GM23338 (cell line): ENCODE data around the gene GPR63. TPM values are rescaled to one million over a fixed set of nuclear protein-coding genes. Genes with fewer than 3 reads are reported as not detected.

Source experiments
- ATAC-seq: fragments of 200-7000 bp; cut with Tn5 transposase; 3 replicates; pipeline ENCODE4 v1.9.1; 2020
- DNase-seq: peaks from one replicate; pipeline ENCODE4 v3.0.0-alpha.2; 2015; ENCODE audit warnings: low spot score
- H2AFZ ChIP-seq: fragments of 200-600 bp; sonication (generic); 2 replicates; pipeline ENCODE4 v1.8.0; 2016; ENCODE audit warnings: antibody characterized with exemption, mild to moderate bottlenecking, moderate library complexity
- H3F3A ChIP-seq: fragments of 200-600 bp; sonication (generic); replicated peaks from 2 replicates; pipeline ENCODE4 v1.8.0; 2017; ENCODE audit warnings: antibody characterized with exemption, mixed run types, low read depth
- H3K27ac ChIP-seq: fragments of 200-600 bp; sonication (generic); 2 replicates; pipeline ENCODE4 v1.6.1; 2016; ENCODE audit warnings: low read depth
- H3K27me3 ChIP-seq: fragments of 200-600 bp; sonication (generic); 2 replicates; pipeline ENCODE4 v1.8.0; 2016; ENCODE audit warnings: mild to moderate bottlenecking, mixed run types, moderate library complexity; ENCODE audit not compliant: insufficient read depth
- H3K36me3 ChIP-seq: fragments of 200-600 bp; sonication (generic); 2 replicates; pipeline ENCODE4 v1.8.0; 2016; ENCODE audit warnings: mild to moderate bottlenecking; ENCODE audit not compliant: insufficient read depth
- H3K4me1 ChIP-seq: fragments of 200-600 bp; sonication (generic); 2 replicates; pipeline ENCODE4 v1.8.0; 2016; ENCODE audit warnings: mild to moderate bottlenecking, moderate library complexity; ENCODE audit not compliant: insufficient read depth
- H3K4me2 ChIP-seq: fragments of 200-600 bp; sonication (generic); 2 replicates; pipeline ENCODE4 v1.7.1; 2017; ENCODE audit warnings: mixed run types
- H3K4me3 ChIP-seq: fragments of 200-600 bp; sonication (generic); 2 replicates; pipeline ENCODE4 v1.6.1; 2016; ENCODE audit warnings: mixed run types
- H3K79me2 ChIP-seq: fragments of 200-600 bp; sonication (generic); replicated peaks from 2 replicates; pipeline ENCODE4 v1.8.0; 2017; ENCODE audit warnings: mild to moderate bottlenecking; ENCODE audit not compliant: insufficient read depth
- H3K9me2 ChIP-seq: fragments of 200-600 bp; sonication (generic); 2 replicates; pipeline ENCODE4 v1.8.0; 2017; ENCODE audit not compliant: insufficient read depth
- H4K20me1 ChIP-seq: fragments of 200-600 bp; sonication (generic); replicated peaks from 2 replicates; pipeline ENCODE4 v1.8.0; 2017; ENCODE audit warnings: mild to moderate bottlenecking; ENCODE audit not compliant: insufficient read depth
- H3K27ac Mint-ChIP-seq: 2 replicates; pipeline ENCODE4 v1.8.0; 2020; ENCODE audit warnings: inconsistent platforms, mild to moderate bottlenecking, moderate library complexity, mixed read lengths
- H3K27me3 Mint-ChIP-seq: 3 replicates; pipeline ENCODE4 v1.8.0; 2022; ENCODE audit warnings: low read depth, mild to moderate bottlenecking, moderate library complexity, mixed read lengths, inconsistent platforms; ENCODE audit not compliant: insufficient read depth, poor library complexity
- H3K36me3 Mint-ChIP-seq: 3 replicates; pipeline ENCODE4 v1.8.0; 2021; ENCODE audit warnings: low read depth, mild to moderate bottlenecking, inconsistent platforms, moderate library complexity, mixed read lengths
- H3K4me1 Mint-ChIP-seq: 3 replicates; pipeline ENCODE4 v1.8.0; 2020; ENCODE audit warnings: mild to moderate bottlenecking, inconsistent platforms, mixed read lengths
- H3K4me3 Mint-ChIP-seq: 3 replicates; pipeline ENCODE4 v1.8.0; 2021; ENCODE audit warnings: moderate library complexity, mild to moderate bottlenecking, inconsistent platforms, mixed read lengths
- H3K9me3 Mint-ChIP-seq: 3 replicates; pipeline ENCODE4 v1.8.0; 2020; ENCODE audit warnings: moderate library complexity, mild to moderate bottlenecking, inconsistent platforms, mixed read lengths
- CREB1 ChIP-seq: fragments of 250-450 bp; sonication (Bioruptor Pico); IDR thresholded peaks from 2 replicates; pipeline ENCODE4 v1.5.0; 2020; ENCODE audit warnings: low read depth, mild to moderate bottlenecking, moderate library complexity
- EZH2 ChIP-seq: fragments of 200-600 bp; sonication (generic); IDR thresholded peaks from one replicate; pipeline ENCODE4 v1.8.0; 2017; ENCODE audit warnings: antibody characterized with exemption, mild to moderate bottlenecking, low read depth; ENCODE audit not compliant: unreplicated experiment
- EZH2phosphoT487 ChIP-seq: fragments of 200-600 bp; sonication (generic); IDR thresholded peaks from one replicate; pipeline ENCODE4 v1.8.1; 2018; ENCODE audit warnings: antibody characterized with exemption; ENCODE audit not compliant: unreplicated experiment
- JUNB ChIP-seq: IDR thresholded peaks from one replicate; pipeline ENCODE4 v1.6.1; 2016; ENCODE audit warnings: antibody characterized with exemption; ENCODE audit not compliant: unreplicated experiment
- POLR2AphosphoS5 ChIP-seq: IDR thresholded peaks from 2 replicates; pipeline ENCODE4 v1.6.1; 2016; ENCODE audit warnings: antibody characterized with exemption, low read depth
- STAT1 ChIP-seq: IDR thresholded peaks from one replicate; pipeline ENCODE4 v1.6.1; 2016; ENCODE audit warnings: antibody characterized with exemption; ENCODE audit not compliant: unreplicated experiment
- ZNF114 ChIP-seq: fragments of 250-450 bp; sonication (Bioruptor Pico); IDR thresholded peaks from 2 replicates; pipeline ENCODE4 v1.5.0; 2020; ENCODE audit warnings: mild to moderate bottlenecking, moderate library complexity
- ZNF331 ChIP-seq: fragments of 250-450 bp; sonication (Bioruptor Pico); IDR thresholded peaks from 2 replicates; pipeline ENCODE4 v1.5.0; 2020; ENCODE audit warnings: low read depth, mild to moderate bottlenecking, moderate library complexity
- polyA plus RNA-seq: library from polyadenylated mRNA; unstranded; fragments of >200 nt; fragmentation: Nextera tagmentation; extraction: Ambion mirVana; gene quantifications from 2 replicates; pipeline ENCODE4 v1.2.1, GENCODE V29; 2016
- total RNA-seq: library from RNA; depleted of rRNA; stranded (reverse); fragments of >200 nt; shearing (Covaris generic); gene quantifications from 2 replicates; pipeline ENCODE4 v1.2.3, GENCODE V29; 2014
- TF ChIP-seq, protein P1 (sequence below): IDR thresholded peaks from one replicate; pipeline ENCODE4 v1.6.1; 2018; ENCODE audit warnings: antibody characterized with exemption; ENCODE audit not compliant: unreplicated experiment
- TF ChIP-seq, protein P2 (sequence below): IDR thresholded peaks from 2 replicates; pipeline ENCODE4 v1.6.1; 2016; ENCODE audit warnings: antibody characterized with exemption

The GPR63 gene
- total and polyA plus RNA-seq, 2 experiments from 2014 or later: 5.4 to 19.3 TPM

DNA sequence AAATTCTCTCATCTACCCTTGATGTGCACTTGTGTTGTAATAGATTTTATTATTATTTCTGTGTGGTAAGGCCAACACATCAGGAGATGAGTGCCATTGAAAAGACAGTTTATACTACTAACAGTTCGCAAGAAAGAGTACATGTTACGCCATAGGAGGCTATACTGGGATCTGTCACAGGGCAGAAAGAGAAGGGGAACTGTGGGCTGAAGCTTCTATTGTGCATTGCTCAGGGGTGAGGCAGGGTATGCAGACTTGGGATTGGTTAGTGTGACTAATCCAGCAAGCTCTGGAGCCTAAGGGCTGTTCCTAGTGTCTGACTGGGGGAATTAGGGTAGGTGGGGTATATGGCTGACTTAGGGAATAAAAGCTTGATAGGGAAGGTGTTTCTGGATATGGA lies 50.9 kb downstream of the GPR63 start (continued):
- TF ChIP-seq, protein P1, sequence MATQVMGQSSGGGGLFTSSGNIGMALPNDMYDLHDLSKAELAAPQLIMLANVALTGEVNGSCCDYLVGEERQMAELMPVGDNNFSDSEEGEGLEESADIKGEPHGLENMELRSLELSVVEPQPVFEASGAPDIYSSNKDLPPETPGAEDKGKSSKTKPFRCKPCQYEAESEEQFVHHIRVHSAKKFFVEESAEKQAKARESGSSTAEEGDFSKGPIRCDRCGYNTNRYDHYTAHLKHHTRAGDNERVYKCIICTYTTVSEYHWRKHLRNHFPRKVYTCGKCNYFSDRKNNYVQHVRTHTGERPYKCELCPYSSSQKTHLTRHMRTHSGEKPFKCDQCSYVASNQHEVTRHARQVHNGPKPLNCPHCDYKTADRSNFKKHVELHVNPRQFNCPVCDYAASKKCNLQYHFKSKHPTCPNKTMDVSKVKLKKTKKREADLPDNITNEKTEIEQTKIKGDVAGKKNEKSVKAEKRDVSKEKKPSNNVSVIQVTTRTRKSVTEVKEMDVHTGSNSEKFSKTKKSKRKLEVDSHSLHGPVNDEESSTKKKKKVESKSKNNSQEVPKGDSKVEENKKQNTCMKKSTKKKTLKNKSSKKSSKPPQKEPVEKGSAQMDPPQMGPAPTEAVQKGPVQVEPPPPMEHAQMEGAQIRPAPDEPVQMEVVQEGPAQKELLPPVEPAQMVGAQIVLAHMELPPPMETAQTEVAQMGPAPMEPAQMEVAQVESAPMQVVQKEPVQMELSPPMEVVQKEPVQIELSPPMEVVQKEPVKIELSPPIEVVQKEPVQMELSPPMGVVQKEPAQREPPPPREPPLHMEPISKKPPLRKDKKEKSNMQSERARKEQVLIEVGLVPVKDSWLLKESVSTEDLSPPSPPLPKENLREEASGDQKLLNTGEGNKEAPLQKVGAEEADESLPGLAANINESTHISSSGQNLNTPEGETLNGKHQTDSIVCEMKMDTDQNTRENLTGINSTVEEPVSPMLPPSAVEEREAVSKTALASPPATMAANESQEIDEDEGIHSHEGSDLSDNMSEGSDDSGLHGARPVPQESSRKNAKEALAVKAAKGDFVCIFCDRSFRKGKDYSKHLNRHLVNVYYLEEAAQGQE: no peak
- TF ChIP-seq JUNB (no peak), ZNF331 (CRISPR knock-in tag) (no peak)

DNA sequence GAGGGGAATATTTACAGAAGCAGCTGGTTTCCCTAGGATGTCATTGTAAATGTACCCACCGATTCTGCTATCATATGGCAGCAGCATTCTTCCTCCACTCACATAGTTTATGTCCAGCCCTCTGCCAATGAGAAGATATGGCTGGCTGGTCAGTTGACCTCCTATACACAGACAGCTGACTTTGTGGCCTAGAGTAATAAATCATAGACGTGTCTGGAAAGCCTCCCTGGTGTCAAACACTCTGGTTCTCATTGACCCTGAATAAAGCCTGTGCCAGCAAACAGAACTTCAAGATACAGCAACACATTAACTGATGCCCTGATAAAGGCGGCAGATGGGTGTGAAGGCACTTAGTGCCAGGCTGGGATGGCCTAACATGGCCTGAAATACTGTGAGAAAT lies 52.6 kb downstream of the GPR63 start:
- TF ChIP-seq JUNB (no peak), ZNF331 (CRISPR knock-in tag) (no peak), EZH2 (no peak)
- TF ChIP-seq, protein P2, sequence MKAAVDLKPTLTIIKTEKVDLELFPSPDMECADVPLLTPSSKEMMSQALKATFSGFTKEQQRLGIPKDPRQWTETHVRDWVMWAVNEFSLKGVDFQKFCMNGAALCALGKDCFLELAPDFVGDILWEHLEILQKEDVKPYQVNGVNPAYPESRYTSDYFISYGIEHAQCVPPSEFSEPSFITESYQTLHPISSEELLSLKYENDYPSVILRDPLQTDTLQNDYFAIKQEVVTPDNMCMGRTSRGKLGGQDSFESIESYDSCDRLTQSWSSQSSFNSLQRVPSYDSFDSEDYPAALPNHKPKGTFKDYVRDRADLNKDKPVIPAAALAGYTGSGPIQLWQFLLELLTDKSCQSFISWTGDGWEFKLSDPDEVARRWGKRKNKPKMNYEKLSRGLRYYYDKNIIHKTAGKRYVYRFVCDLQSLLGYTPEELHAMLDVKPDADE: no peak
- peaks cover 15% of the 10 kb centered on the region for H3K4me1 ChIP-seq
- 0 out of 2 replicates have a peak, but pooled peaks cover 4% of the 10 kb centered on the region for H3K9me2 ChIP-seq
- no peak overlapping the region for H3K4me3 ChIP-seq
- H3F3A ChIP-seq: no peaks in the 10 kb centered on the region
- H2AFZ ChIP-seq: no peak overlapping the region
- DNase-seq (no peak), ATAC-seq (no peak)
- no peaks in the 10 kb centered on the region for H3K27me3 ChIP-seq
- Mint-ChIP-seq H3K9me3 (no peaks in the 10 kb centered on the region), H3K4me3 (no peak overlapping the region), H3K27ac (no peak overlapping the region), H3K4me1 (peaks cover 18% of the 10 kb centered on the region; the same call in 2 of the 3 replicates), H3K27me3 (no peaks in the 10 kb centered on the region), H3K36me3 (no peaks in the 10 kb centered on the region)
- no peaks in the 10 kb centered on the region for H4K20me1 ChIP-seq
- H3K4me2 ChIP-seq: no peak overlapping the region
- no peak overlapping the region for H3K27ac ChIP-seq
- H3K36me3 ChIP-seq: no peaks in the 10 kb centered on the region
- no peaks in the 10 kb centered on the region for H3K79me2 ChIP-seq

DNA sequence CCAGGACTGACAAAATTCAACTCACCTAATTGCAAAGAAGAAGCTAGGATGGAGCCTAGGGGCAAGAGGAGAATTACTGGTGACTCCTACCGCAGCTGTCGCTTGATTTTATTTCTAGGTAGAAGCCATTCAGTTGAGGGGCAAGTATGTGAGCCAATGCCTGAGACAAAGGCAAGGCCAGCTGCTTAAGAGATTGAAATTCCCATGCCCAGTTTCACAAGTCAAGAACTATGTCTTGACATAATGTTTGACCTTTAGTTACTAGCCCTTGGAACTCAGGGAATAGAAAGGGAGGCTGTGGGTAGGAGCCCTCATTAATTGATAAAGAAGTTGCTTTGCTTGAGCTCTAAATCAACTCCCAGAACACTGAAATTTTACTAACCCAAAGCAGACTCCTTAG lies 54.0 kb downstream of the GPR63 start:
- DNase-seq (no peak), ATAC-seq (no peak)
- no peak overlapping the region for H3K4me3 ChIP-seq
- no peak overlapping the region for H2AFZ ChIP-seq
- no peak overlapping the region for H3K4me3 Mint-ChIP-seq
- no peaks in the 10 kb centered on the region for H3K9me3 Mint-ChIP-seq
- peaks cover 6% of the 10 kb centered on the region; the same call in 2 of the 3 replicates for H3K4me1 Mint-ChIP-seq
- no peak overlapping the region for H3K27ac Mint-ChIP-seq
- H3K27me3 Mint-ChIP-seq: no peaks in the 10 kb centered on the region
- H3K79me2 ChIP-seq: no peaks in the 10 kb centered on the region
- no peaks in the 10 kb centered on the region for H3K36me3 Mint-ChIP-seq
- no peaks in the 10 kb centered on the region for H3K27me3 ChIP-seq
- H3K27ac ChIP-seq: no peak overlapping the region
- no peaks in the 10 kb centered on the region for H4K20me1 ChIP-seq
- 0 out of 2 replicates have a peak, but pooled peaks cover 4% of the 10 kb centered on the region for H3K4me1 ChIP-seq
- H3K36me3 ChIP-seq: no peaks in the 10 kb centered on the region
- H3F3A ChIP-seq: no peaks in the 10 kb centered on the region
- 0 out of 2 replicates have a peak, but pooled peaks cover 4% of the 10 kb centered on the region for H3K9me2 ChIP-seq
- H3K4me2 ChIP-seq: no peak overlapping the region
- TF ChIP-seq ZNF114 (CRISPR knock-in tag) (no peak), CREB1 (CRISPR knock-in tag) (no peak), EZH2phosphoT487 (no peak), EZH2 (no peak), ZNF331 (CRISPR knock-in tag) (no peak), STAT1 (no peak), POLR2AphosphoS5 (no peak)
- TF ChIP-seq, protein P2: no peak
